GM19025 (cell line): ENCODE results near the gene COQ9.
"Not testable (repeated sequence)": the region's sequence is repeated elsewhere in the genome, so short reads cannot be mapped to it uniquely, and the experiment has no call there.

Source experiments
- ATAC-seq: cut with Tn5 transposase; IDR thresholded peaks from one replicate; pipeline ENCODE4 v1.9.1; 2021; ENCODE audit warnings: mild to moderate bottlenecking, low read depth, moderate library complexity; ENCODE audit not compliant: unreplicated experiment

Gene COQ9

GRCh38 chr16:57426356-57426755 is 20.9 kb upstream of the COQ9 start:
- no peak for ATAC-seq

GRCh38 chr16:57427307-57427706 is 20.0 kb upstream of the COQ9 start:
- no peak for ATAC-seq

- no peak for ATAC-seq
Measured at GRCh38 chr16:57427824-57428223, 19.5 kb upstream of the COQ9 start.

GRCh38 chr16:57430955-57431354 is 16.3 kb upstream of the COQ9 start:
- no peak for ATAC-seq

GRCh38 chr16:57432505-57432904 is 14.8 kb upstream of the COQ9 start:
- no peak for ATAC-seq

- ATAC-seq: no peak
Measured at GRCh38 chr16:57432989-57433388, 14.3 kb upstream of the COQ9 start.

- ATAC-seq: no peak
Measured at GRCh38 chr16:57434003-57434402, 13.3 kb upstream of the COQ9 start.

- no peak for ATAC-seq
Measured at GRCh38 chr16:57435838-57436237, 11.4 kb upstream of the COQ9 start.

GRCh38 chr16:57439947-57440346 is 7.3 kb upstream of the COQ9 start:
- not testable (repeated sequence) for ATAC-seq

GRCh38 chr16:57440551-57440950 is 6.7 kb upstream of the COQ9 start:
- ATAC-seq: not testable (repeated sequence)

GRCh38 chr16:57444711-57445110 is 2.6 kb upstream of the COQ9 start:
- no peak for ATAC-seq

- no peak for ATAC-seq
Measured at GRCh38 chr16:57445510-57445909, 1.8 kb upstream of the COQ9 start.

- peak; percentile 22 for ATAC-seq
Measured at GRCh38 chr16:57446531-57447185, 621 bp upstream of the COQ9 start.

GRCh38 chr16:57452021-57452420 is 4.7 kb downstream of the COQ9 start:
- no peak for ATAC-seq

- ATAC-seq: peak; percentile 94
Measured at GRCh38 chr16:57462209-57462977, 15.1 kb downstream of the COQ9 start, which contains the start of gene POLR2C. Gene POLR2C (plus strand): TSS chr16:57462679. CDS start chr16:57462725, 46 bp downstream.

- no peak for ATAC-seq
Measured at GRCh38 chr16:57462978-57463362, 15.7 kb downstream of the COQ9 start.

GRCh38 chr16:57464523-57464922 is 17.2 kb downstream of the COQ9 start:
- ATAC-seq: no peak

GRCh38 chr16:57468346-57468745 is 21.1 kb downstream of the COQ9 start:
- ATAC-seq: no peak

GRCh38 chr16:57469046-57469445 is 21.8 kb downstream of the COQ9 start:
- ATAC-seq: no peak

- ATAC-seq: no peak
Measured at GRCh38 chr16:57469917-57470470, 22.7 kb downstream of the COQ9 start.

GRCh38 chr16:57470711-57471110 is 23.4 kb downstream of the COQ9 start:
- ATAC-seq: no peak

- no peak for ATAC-seq
Measured at GRCh38 chr16:57471209-57471608, 23.9 kb downstream of the COQ9 start.
